Endodermal cell (in vitro differentiated cells): ENCODE results near the gene AKR7A2. TPM values are rescaled to one million over a fixed set of nuclear protein-coding genes. Genes with fewer than 3 reads are reported as not detected.

ENCODE experiments used
- DNase-seq: peaks from one replicate; pipeline ENCODE4 v3.0.0-alpha.2; 2017
- H3K27ac ChIP-seq: 2 replicates; pipeline ENCODE4 v1.5.1; 2013; ENCODE audit warnings: mild to moderate bottlenecking, low read depth, low read length, moderate library complexity
- H3K27me3 ChIP-seq: 2 replicates; pipeline ENCODE4 v1.6.1; 2013; ENCODE audit warnings: mild to moderate bottlenecking, low read length, moderate library complexity; ENCODE audit not compliant: insufficient read depth, control insufficient read depth, poor library complexity, severe bottlenecking
- H3K36me3 ChIP-seq: 2 replicates; pipeline ENCODE4 v1.7.0; 2013; ENCODE audit warnings: mild to moderate bottlenecking, low read length, moderate library complexity; ENCODE audit not compliant: control insufficient read depth, insufficient read depth
- H3K4me1 ChIP-seq: one replicate; pipeline ENCODE4 v1.7.0; 2013; ENCODE audit warnings: low read length; ENCODE audit not compliant: control insufficient read depth, insufficient read depth
- H3K4me3 ChIP-seq: 2 replicates; pipeline ENCODE4 v1.5.1; 2013; ENCODE audit warnings: mild to moderate bottlenecking, low read length, moderate library complexity
- H3K9ac ChIP-seq: 2 replicates; pipeline ENCODE4 v1.6.1; 2013; ENCODE audit warnings: mild to moderate bottlenecking, low read length, moderate library complexity; ENCODE audit not compliant: poor library complexity, severe bottlenecking; ENCODE audit errors: extremely low read depth
- H3K9me3 ChIP-seq: 2 replicates; pipeline ENCODE4 v1.6.1; 2013; ENCODE audit warnings: mild to moderate bottlenecking, low read length, moderate library complexity; ENCODE audit not compliant: control insufficient read depth
- H3K27ac Mint-ChIP-seq: 2 replicates; pipeline ENCODE4 v1.8.0; 2020; ENCODE audit warnings: mixed read lengths
- H3K27me3 Mint-ChIP-seq: 2 replicates; pipeline ENCODE4 v1.8.0; 2021; ENCODE audit warnings: mild to moderate bottlenecking, mixed read lengths; ENCODE audit not compliant: insufficient read depth
- H3K36me3 Mint-ChIP-seq: 2 replicates; pipeline ENCODE4 v1.8.0; 2020; ENCODE audit warnings: low read depth, mixed read lengths
- H3K4me1 Mint-ChIP-seq: 2 replicates; pipeline ENCODE4 v1.8.0; 2020; ENCODE audit warnings: mixed read lengths
- H3K4me3 Mint-ChIP-seq: 2 replicates; pipeline ENCODE4 v1.8.0; 2020; ENCODE audit warnings: mild to moderate bottlenecking, moderate library complexity, mixed read lengths
- H3K9me3 Mint-ChIP-seq: 2 replicates; pipeline ENCODE4 v1.8.0; 2020; ENCODE audit warnings: mild to moderate bottlenecking, mixed read lengths
- WGBS, 2 experiments: methylation state at CpG; one replicate each; pipeline versions ENCODE4 v1.1.5 to v1.1.7; 2013; ENCODE audit warnings: missing lambda C conversion rate in 2 of 2, mixed read lengths in 1 of 2; ENCODE audit not compliant: insufficient coverage in 1 of 2, insufficient read length in 1 of 2; 5-methylcytosine and 5-hydroxymethylcytosine counted together
- total RNA-seq, 2 donors: library from RNA; stranded (reverse); fragmentation: NEBNext Ultra II Directional in 1 of 2; extraction: Animal tissue kit (Norgen Biotek cat#: 25700) in 1 of 2; gene quantifications; 2 replicates in 1 of 2; 3 replicates in 1 of 2; pipeline ENCODE4 v1.2.1, GENCODE V29; 2021
- TF ChIP-seq, protein P1 (sequence below): fragments of 200-600 bp; sonication (generic); conservative IDR thresholded peaks from 2 replicates; pipeline ENCODE4 v1.5.0; 2021; ENCODE audit warnings: antibody characterized with exemption, mild to moderate bottlenecking

Gene AKR7A2
- total RNA-seq, 2 donors from 2014 or later, result 47.8 to 66.1 TPM

DNA sequence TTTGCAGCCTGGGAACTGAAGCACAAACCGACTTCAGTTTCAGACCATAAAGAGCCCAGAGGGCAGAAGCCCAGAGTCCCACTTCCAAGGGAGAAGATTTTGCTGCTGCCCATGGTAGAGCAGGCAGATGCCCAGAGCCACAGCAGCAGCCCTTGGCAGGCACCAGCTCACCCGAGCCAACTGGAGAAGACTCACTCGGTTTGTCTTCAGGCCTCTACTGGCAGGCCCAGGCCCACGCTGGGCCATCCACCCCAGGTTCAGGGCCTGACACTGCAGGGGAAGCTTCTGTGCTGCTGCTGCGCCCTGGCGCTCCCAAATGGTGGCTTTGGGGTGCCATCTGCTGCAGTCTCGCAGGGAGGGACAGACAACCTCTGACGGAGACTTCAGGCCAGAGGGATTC, 33.4 kb upstream of the AKR7A2 start:
- 93 to 95% methylated on average over 8 of the region's 8 CpGs for WGBS, 2 experiments
- Histone ChIP-seq H3K4me1 (no peaks in the 10 kb centered on the region), H3K4me3 (no peak overlapping the region), H3K36me3 (peaks cover 63% of the 10 kb centered on the region), H3K9ac (no peak overlapping the region), H3K27ac (no peak overlapping the region), H3K9me3 (no peaks in the 10 kb centered on the region), H3K27me3 (no peaks in the 10 kb centered on the region)
- peaks cover 2% of the 10 kb centered on the region for H3K4me1 Mint-ChIP-seq
- H3K27ac Mint-ChIP-seq, result peak overlapping the region; percentile 26
- TF ChIP-seq, protein P1, sequence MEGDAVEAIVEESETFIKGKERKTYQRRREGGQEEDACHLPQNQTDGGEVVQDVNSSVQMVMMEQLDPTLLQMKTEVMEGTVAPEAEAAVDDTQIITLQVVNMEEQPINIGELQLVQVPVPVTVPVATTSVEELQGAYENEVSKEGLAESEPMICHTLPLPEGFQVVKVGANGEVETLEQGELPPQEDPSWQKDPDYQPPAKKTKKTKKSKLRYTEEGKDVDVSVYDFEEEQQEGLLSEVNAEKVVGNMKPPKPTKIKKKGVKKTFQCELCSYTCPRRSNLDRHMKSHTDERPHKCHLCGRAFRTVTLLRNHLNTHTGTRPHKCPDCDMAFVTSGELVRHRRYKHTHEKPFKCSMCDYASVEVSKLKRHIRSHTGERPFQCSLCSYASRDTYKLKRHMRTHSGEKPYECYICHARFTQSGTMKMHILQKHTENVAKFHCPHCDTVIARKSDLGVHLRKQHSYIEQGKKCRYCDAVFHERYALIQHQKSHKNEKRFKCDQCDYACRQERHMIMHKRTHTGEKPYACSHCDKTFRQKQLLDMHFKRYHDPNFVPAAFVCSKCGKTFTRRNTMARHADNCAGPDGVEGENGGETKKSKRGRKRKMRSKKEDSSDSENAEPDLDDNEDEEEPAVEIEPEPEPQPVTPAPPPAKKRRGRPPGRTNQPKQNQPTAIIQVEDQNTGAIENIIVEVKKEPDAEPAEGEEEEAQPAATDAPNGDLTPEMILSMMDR, result no peak
- no peak for DNase-seq
- H3K9me3 Mint-ChIP-seq, result no peaks in the 10 kb centered on the region
- no peak overlapping the region for H3K4me3 Mint-ChIP-seq
- H3K36me3 Mint-ChIP-seq, result peaks cover 55% of the 10 kb centered on the region
- no peaks in the 10 kb centered on the region for H3K27me3 Mint-ChIP-seq

DNA sequence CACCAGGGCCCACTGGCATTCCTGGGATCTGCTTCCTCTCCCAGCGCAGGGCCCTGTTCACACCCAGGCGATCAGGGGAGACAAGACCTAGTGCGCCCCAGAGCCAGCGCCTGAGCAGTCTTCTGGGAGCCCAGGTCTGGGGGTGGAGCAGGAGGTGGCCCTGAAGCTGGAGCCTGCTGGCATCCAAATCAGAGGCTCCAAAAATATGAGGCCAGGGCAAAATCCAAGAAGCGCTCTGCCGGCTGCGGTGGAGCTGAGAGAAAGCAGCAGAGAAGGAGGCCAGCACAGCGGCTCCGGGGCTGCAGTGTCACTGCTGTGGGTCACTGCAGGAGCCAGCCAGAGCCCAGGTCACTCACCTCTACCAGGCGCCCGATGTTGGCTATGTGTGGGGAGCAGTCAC, 32.9 kb upstream of the AKR7A2 start:
- H3K4me1 Mint-ChIP-seq, result peaks cover 2% of the 10 kb centered on the region

DNA sequence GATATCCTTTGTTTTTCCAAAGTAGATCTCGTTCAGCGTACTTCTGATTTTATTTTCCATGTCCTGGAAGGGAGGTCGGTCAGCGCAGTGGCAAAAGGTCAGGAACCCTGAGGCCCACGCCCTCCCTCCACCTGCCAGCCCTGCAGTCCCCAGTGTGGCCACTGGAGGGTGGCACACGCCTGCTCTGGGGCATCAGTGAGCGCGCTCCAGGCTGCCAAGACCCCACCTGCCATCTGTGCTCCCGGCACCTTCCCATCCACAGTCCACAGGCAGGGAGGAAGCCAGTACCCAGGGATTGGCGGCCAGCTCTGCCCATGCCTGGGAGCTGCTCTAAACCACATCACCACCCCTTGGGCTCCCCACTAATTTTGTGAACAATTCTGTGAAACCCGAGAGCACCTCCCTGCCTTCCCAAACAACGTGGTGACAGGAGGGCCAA, 32.4 kb upstream of the AKR7A2 start:
- no peak overlapping the region for H3K27ac ChIP-seq
- H3K27ac Mint-ChIP-seq, result peak overlapping the region; percentile 26
- no peaks in the 10 kb centered on the region for H3K4me1 ChIP-seq
- no peak overlapping the region for H3K4me3 ChIP-seq
- 84 to 90% methylated on average over 9 to 12 of the region's 12 CpGs for WGBS, 2 experiments
- peaks cover 67% of the 10 kb centered on the region for H3K36me3 ChIP-seq
- no peaks in the 10 kb centered on the region for H3K27me3 ChIP-seq
- no peak overlapping the region for H3K4me3 Mint-ChIP-seq
- H3K9me3 Mint-ChIP-seq, result no peaks in the 10 kb centered on the region
- H3K27me3 Mint-ChIP-seq, result no peaks in the 10 kb centered on the region
- peaks cover 2% of the 10 kb centered on the region for H3K4me1 Mint-ChIP-seq
- TF ChIP-seq, protein P1, result peak; percentile 90
- peaks cover 47% of the 10 kb centered on the region for H3K36me3 Mint-ChIP-seq
- H3K9me3 ChIP-seq, result no peaks in the 10 kb centered on the region
- H3K9ac ChIP-seq, result no peak overlapping the region
- DNase-seq, result peak; percentile 93

More for the DNA sequence above, 32.9 kb upstream of the AKR7A2 start:
- Mint-ChIP-seq H3K4me3 (no peak overlapping the region), H3K36me3 (peaks cover 51% of the 10 kb centered on the region), H3K27ac (peak overlapping the region; percentile 26), H3K9me3 (no peaks in the 10 kb centered on the region), H3K27me3 (no peaks in the 10 kb centered on the region)
- 94 to 96% methylated on average over 11 of the region's 11 CpGs for WGBS, 2 experiments
- H3K4me1 ChIP-seq, result no peaks in the 10 kb centered on the region
- H3K27ac ChIP-seq, result no peak overlapping the region
- no peaks in the 10 kb centered on the region for H3K27me3 ChIP-seq
- TF ChIP-seq, protein P1, result no peak
- DNase-seq, result no peak
- H3K36me3 ChIP-seq, result peaks cover 66% of the 10 kb centered on the region
- no peak overlapping the region for H3K4me3 ChIP-seq
- H3K9ac ChIP-seq, result no peak overlapping the region
- no peaks in the 10 kb centered on the region for H3K9me3 ChIP-seq
